Measurements from ENCODE around the gene PTCD3.

GRCh38 chr2:86134709-86135108, 28.7 kb downstream of the PTCD3 start:
- TF ChIP-seq ZNF510 (tag by site-specific recombination; IDR thresholded peaks at IDR 0.05; ENCODE audit: insufficient replicate concordance) (no peak), CTCF (tag by site-specific recombination; IDR thresholded peaks at IDR 0.05) (no peak), ZNF174 (tag by site-specific recombination; IDR thresholded peaks at IDR 0.05) (no peak), ZNF302 (tag by site-specific recombination; IDR thresholded peaks at IDR 0.05; ENCODE audit: low read depth) (no peak), PATZ1 (tag by site-specific recombination; IDR thresholded peaks at IDR 0.05) (no peak), GLI4 (tag by site-specific recombination; IDR thresholded peaks at IDR 0.05) (no peak)

All from HEK293 (cell line).